ENCODE data around the gene SLC19A2. TPM values are rescaled to one million over a fixed set of nuclear protein-coding genes. Genes with fewer than 3 reads are reported as not detected.
A peak's percentile ranks its signal among the peaks of the same experiment; 100 is the strongest.

The SLC19A2 gene
- total RNA-seq, 1 donor from 2014 or later: 15.6 TPM

DNA sequence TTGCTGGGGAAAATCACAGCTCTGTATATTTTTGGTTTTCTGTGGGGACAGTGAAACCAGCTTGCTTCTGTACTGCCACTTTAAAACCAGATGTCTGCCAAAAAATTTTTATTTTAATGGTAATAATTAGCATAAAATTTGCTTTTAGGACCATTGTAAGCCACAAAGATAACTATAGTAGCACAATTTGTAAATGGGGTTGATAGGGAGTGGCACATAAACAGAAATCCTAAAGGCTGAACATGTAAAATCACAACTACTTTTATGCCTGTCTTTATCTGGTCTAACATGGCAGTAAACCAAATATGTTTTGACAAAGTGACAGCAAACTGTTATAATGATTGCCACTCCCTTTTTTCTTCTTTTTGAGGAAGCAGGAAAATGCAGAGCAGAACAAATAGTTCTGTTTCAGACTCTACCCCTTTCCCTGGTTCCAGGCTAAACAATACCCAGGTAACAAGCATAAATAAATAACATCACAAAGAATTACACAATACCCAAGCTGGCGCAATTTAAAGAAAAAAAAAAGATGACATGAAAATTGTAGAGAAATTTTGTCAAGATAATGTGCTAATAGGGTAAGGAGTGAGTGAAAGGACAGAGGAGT is 34.4 kb downstream of the SLC19A2 start:
- DNase-seq: no peak
- intact Hi-C loops (cut with DNase I): no loop called here
- no peak for ATAC-seq (ENCODE audit: poor library complexity)

- no peak for ATAC-seq (ENCODE audit: poor library complexity)
These were observed 41.8 kb downstream of the SLC19A2 start for GRCh38 chr1:169443923-169444322.

GRCh38 chr1:169427081-169427641 is 58.6 kb downstream of the SLC19A2 start, which contains the start of gene CCDC181:
Gene CCDC181, minus strand, starts transcription at chr1:169427474. Its CDS starts 2,547 bp downstream, at chr1:169424927.
- intact Hi-C loops (cut with DNase I): no loop called here
- ATAC-seq (ENCODE audit: poor library complexity) (peak; percentile 93), DNase-seq (peak; percentile 72)

More at GRCh38 chr1:169443923-169444322, 41.8 kb downstream of the SLC19A2 start:
- intact Hi-C loops (cut with DNase I): no loop called here
- no peak for DNase-seq

DNA sequence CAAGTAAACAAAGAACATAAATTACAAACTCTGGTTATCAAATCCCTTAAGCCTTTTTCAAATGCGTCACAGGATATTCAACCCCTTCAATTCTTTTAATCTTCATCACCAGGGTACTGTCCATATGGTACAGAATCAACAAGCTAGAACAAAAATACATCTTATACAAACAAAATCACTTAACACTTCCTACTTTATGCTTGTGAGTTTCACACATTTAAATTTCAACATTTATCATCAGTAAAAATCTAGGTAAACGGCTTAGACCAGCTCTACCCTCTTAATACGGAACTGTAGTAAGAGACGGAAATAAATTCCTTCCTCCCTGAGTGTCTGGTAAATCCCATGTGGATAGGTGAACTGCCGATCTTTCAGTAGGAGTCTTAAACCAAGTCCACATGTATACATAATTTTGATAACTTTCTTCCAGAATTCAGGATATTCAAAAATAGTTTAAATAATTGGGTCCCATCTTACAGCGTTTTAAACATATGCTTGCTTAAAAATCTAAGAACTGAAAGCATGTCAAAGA is 59.5 kb downstream of the SLC19A2 start:
- intact Hi-C loops (cut with DNase I): no loop called here
- DNase-seq (no peak), ATAC-seq (ENCODE audit: poor library complexity) (no peak)

- intact Hi-C loops (cut with DNase I): no loop called here
- DNase-seq (no peak), ATAC-seq (ENCODE audit: poor library complexity) (no peak)
These were observed 64.4 kb downstream of the SLC19A2 start for GRCh38 chr1:169421309-169421708.

- intact Hi-C loops (cut with DNase I): no loop called here
- DNase-seq (no peak), ATAC-seq (ENCODE audit: poor library complexity) (no peak)
These were observed 70.8 kb downstream of the SLC19A2 start for GRCh38 chr1:169414952-169415351.

Other genes with a start within 250 kb of the SLC19A2 start
- gene NME7, start 118.1 kb downstream of the SLC19A2 start, total RNA-seq: 10.6 TPM
- gene BLZF1, start 117.7 kb downstream of the SLC19A2 start, total RNA-seq: 24.0 TPM
- gene CCDC181, start 58.5 kb downstream of the SLC19A2 start, total RNA-seq: 0.56 TPM
- 21.2 TPM for gene F5, start 100.5 kb upstream of the SLC19A2 start, total RNA-seq
- 9.0 TPM for gene SELP, start 144.2 kb upstream of the SLC19A2 start, total RNA-seq
- 0.89 TPM for gene SELL, start 225.7 kb upstream of the SLC19A2 start, total RNA-seq
- gene SELE, start 248.1 kb upstream of the SLC19A2 start, total RNA-seq: 0.65 TPM

Measured in Right ventricle myocardium superior (tissue), 1 donor.